Upper lobe of right lung (tissue), 1 donor: ENCODE measurements around the gene PEX26. TPM values are rescaled to one million over a fixed set of nuclear protein-coding genes. Genes with fewer than 3 reads are reported as not detected.

ENCODE experiments used
- ATAC-seq: fragments of 200-7000 bp; cut with Tn5 transposase; one replicate; pipeline ENCODE4 v1.9.1; 2020; ENCODE audit warnings: mild to moderate bottlenecking, moderate library complexity
- DNase-seq: peaks from one replicate; pipeline ENCODE4 v3.0.0-alpha.2; 2020
- H3K27ac ChIP-seq: fragments of 200-600 bp; one replicate; pipeline ENCODE4 v1.8.0; 2022
- H3K27me3 ChIP-seq: fragments of 200-600 bp; one replicate; pipeline ENCODE4 v1.8.0; 2022; ENCODE audit warnings: mild to moderate bottlenecking
- H3K36me3 ChIP-seq: fragments of 200-600 bp; one replicate; pipeline ENCODE4 v1.8.0; 2022
- H3K4me1 ChIP-seq: fragments of 200-600 bp; one replicate; pipeline ENCODE4 v1.8.0; 2022
- H3K4me3 ChIP-seq: fragments of 200-600 bp; one replicate; pipeline ENCODE4 v1.8.0; 2022; ENCODE audit warnings: mild to moderate bottlenecking
- H3K9me3 ChIP-seq: fragments of 200-600 bp; one replicate; pipeline ENCODE4 v1.8.0; 2022
- intact Hi-C: fragments of 100-400 bp; cut with DNase I; formaldehyde crosslinking; loops from one replicate; pipeline ENCODE4 v1.11.0; 2022
- total RNA-seq: library from RNA; stranded (reverse); fragmentation: NEBNext Ultra II Directional; extraction: Animal tissue kit (Norgen Biotek cat#: 25700); gene quantifications from one replicate; pipeline ENCODE4 v1.2.1, GENCODE V29; 2021
- TF ChIP-seq, protein P1 (sequence below): fragments of 200-600 bp; IDR thresholded peaks from one replicate; pipeline ENCODE4 v1.8.0; 2022; ENCODE audit warnings: antibody characterized with exemption
- donor health status: DM: no; HTN: yes; CAD: no; lungs with severe emphysema.

PEX26 gene
- total RNA-seq, 1 donor from 2014 or later = 35.5 TPM

- DNase-seq (peak; percentile 37), ATAC-seq (no peak)
- Histone ChIP-seq H3K36me3 (no peaks in the 10 kb centered on the region), H3K27me3 (no peaks in the 10 kb centered on the region), H3K27ac (no peak overlapping the region), H3K9me3 (no peaks in the 10 kb centered on the region), H3K4me3 (no peak overlapping the region), H3K4me1 (peaks cover 4% of the 10 kb centered on the region)
- intact Hi-C loops = no loop called here
- TF ChIP-seq, protein P1, sequence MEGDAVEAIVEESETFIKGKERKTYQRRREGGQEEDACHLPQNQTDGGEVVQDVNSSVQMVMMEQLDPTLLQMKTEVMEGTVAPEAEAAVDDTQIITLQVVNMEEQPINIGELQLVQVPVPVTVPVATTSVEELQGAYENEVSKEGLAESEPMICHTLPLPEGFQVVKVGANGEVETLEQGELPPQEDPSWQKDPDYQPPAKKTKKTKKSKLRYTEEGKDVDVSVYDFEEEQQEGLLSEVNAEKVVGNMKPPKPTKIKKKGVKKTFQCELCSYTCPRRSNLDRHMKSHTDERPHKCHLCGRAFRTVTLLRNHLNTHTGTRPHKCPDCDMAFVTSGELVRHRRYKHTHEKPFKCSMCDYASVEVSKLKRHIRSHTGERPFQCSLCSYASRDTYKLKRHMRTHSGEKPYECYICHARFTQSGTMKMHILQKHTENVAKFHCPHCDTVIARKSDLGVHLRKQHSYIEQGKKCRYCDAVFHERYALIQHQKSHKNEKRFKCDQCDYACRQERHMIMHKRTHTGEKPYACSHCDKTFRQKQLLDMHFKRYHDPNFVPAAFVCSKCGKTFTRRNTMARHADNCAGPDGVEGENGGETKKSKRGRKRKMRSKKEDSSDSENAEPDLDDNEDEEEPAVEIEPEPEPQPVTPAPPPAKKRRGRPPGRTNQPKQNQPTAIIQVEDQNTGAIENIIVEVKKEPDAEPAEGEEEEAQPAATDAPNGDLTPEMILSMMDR = no peak
Measured at GRCh38 chr22:18152519-18152918, 74.7 kb downstream of the PEX26 start.

DNA sequence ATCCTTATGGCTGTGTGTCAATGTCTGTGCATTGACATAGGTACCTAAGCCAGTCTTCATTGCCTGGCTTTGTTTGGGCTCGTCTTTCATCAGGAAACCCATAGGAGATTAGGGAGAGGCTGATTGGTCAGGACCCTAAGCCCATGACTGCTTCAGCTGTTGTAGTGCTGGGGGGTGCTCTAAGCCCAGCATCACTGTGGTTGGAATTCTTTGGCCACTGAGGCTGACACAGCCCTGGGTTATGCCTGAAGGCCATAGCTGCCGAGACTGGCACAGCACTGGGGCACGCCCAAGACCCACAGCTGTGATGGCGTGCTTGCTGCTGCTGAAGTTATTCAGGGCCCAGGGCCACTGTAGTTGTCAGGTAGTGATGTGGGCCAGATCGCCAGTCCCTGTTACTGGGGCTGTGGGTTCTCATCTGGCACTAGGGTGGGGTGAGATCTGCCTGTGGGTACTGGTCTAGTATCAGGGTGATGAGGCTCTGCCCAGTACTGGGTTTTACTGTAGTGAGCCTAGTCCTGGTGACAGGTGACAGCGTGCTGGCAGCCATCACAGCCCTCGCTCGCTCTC is 77.1 kb downstream of the PEX26 start:
- DNase-seq (no peak), ATAC-seq (no peak)
- Histone ChIP-seq H3K4me1 (peaks cover 4% of the 10 kb centered on the region), H3K4me3 (no peak overlapping the region), H3K27ac (no peak overlapping the region), H3K27me3 (no peaks in the 10 kb centered on the region), H3K36me3 (no peaks in the 10 kb centered on the region), H3K9me3 (no peaks in the 10 kb centered on the region)
- intact Hi-C loops = no loop called here
- TF ChIP-seq, protein P1 = no peak

Other genes starting within 250 kb of the PEX26 start
- gene MICAL3, start 53.4 kb upstream of the PEX26 start, total RNA-seq = 31.2 TPM
- gene TUBA8, start 32.8 kb downstream of the PEX26 start, total RNA-seq = 1.7 TPM
- 11.1 TPM for gene USP18, start 72.2 kb downstream of the PEX26 start, total RNA-seq